GM06990 (cell line): ENCODE data around the gene CAMTA1.
A peak's percentile ranks its signal among the peaks of the same experiment; 100 is the strongest.

Source experiments
- DNase-seq: peaks from one replicate; pipeline ENCODE4 v3.0.0-alpha.2; 2011; ENCODE audit not compliant: insufficient read length; ENCODE audit errors: extremely low read depth
- H3K27me3 ChIP-seq: replicated peaks from 2 replicates; pipeline ENCODE4 v1.6.0; 2011; ENCODE audit warnings: low read length; ENCODE audit not compliant: control insufficient read depth, insufficient read depth
- H3K36me3 ChIP-seq: 2 replicates; pipeline ENCODE4 v1.5.1; 2011; ENCODE audit warnings: low read length; ENCODE audit not compliant: control insufficient read depth, insufficient read depth
- H3K4me3 ChIP-seq: replicated peaks from 2 replicates; pipeline ENCODE4 v1.5.1; 2011; ENCODE audit warnings: low read depth, mild to moderate bottlenecking, control low read depth, low read length
- TF ChIP-seq, protein P1 (sequence below): IDR thresholded peaks from 2 replicates; pipeline ENCODE4 v1.5.1; 2011; ENCODE audit warnings: low read length, control low read depth, mild to moderate bottlenecking, inconsistent platforms; ENCODE audit not compliant: insufficient read depth, poor library complexity, severe bottlenecking

CAMTA1 gene

DNA sequence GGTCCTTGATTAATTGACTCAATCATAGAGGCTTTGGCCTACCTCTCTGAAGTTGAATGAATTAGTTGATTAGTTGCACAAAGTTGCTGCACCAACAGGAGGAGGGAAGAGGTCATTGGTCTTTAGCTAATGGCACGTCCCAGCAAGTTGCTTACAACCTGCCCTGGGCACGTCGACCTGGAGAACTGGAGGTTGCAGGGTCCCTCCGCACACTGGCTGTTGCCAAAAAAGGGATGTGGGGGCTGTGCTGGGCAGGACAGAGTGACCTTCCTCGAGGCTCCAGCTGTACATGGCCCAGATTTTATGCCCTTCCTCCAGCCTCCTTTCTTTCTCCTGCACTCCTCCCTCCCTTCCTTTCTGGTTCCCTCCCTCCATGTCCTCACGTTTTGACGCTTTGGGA is 755.6 kb downstream of the CAMTA1 start:
- H3K4me3 ChIP-seq, result no peak overlapping the region
- TF ChIP-seq, protein P1, sequence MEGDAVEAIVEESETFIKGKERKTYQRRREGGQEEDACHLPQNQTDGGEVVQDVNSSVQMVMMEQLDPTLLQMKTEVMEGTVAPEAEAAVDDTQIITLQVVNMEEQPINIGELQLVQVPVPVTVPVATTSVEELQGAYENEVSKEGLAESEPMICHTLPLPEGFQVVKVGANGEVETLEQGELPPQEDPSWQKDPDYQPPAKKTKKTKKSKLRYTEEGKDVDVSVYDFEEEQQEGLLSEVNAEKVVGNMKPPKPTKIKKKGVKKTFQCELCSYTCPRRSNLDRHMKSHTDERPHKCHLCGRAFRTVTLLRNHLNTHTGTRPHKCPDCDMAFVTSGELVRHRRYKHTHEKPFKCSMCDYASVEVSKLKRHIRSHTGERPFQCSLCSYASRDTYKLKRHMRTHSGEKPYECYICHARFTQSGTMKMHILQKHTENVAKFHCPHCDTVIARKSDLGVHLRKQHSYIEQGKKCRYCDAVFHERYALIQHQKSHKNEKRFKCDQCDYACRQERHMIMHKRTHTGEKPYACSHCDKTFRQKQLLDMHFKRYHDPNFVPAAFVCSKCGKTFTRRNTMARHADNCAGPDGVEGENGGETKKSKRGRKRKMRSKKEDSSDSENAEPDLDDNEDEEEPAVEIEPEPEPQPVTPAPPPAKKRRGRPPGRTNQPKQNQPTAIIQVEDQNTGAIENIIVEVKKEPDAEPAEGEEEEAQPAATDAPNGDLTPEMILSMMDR, result no peak
- H3K36me3 ChIP-seq, result no peaks in the 10 kb centered on the region
- no peaks in the 10 kb centered on the region for H3K27me3 ChIP-seq
- DNase-seq, result no peak

DNA sequence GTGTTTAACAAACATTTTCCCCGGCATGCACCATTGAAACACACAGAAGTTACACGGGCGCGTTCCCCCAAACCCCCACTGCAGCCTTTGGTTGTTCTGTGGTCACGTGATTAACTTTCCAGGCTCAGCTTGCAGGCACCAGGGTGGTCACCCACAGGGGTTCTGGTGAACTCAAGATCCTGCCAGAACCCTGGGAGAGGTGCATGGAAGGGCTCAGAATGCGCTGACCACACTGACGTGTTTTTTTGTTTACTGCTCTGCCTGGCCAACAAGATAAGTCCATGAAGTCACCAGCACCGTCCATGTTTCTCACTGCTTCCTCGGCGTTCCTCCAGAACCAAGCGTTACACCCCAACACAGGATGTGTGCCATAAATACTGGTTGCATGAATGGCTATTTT is 756.4 kb downstream of the CAMTA1 start:
- H3K4me3 ChIP-seq, result no peak overlapping the region
- no peaks in the 10 kb centered on the region for H3K36me3 ChIP-seq
- TF ChIP-seq, protein P1, result no peak
- no peak for DNase-seq
- no peaks in the 10 kb centered on the region for H3K27me3 ChIP-seq

DNA sequence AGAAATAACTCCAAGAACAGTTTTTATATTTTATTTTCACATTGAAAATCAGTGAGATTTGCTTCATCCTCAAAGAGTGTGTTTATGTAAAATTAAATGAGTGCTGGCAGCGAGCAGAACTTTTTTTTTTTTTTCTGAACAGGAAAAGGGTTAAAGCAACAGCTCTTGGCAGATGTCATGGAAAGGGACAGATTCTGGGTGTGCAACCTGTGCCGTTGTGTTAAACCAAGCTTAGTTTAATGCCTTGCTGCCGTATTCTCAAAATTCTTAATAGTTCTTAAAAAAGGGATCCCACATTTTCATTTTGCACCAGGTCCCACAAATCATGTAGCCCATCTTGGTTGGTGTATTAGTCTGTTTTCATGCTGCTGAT is 758.5 kb downstream of the CAMTA1 start:
- DNase-seq, result no peak
- Histone ChIP-seq H3K27me3 (no peaks in the 10 kb centered on the region), H3K4me3 (no peak overlapping the region), H3K36me3 (no peaks in the 10 kb centered on the region)
- TF ChIP-seq, protein P1, result no peak

DNA sequence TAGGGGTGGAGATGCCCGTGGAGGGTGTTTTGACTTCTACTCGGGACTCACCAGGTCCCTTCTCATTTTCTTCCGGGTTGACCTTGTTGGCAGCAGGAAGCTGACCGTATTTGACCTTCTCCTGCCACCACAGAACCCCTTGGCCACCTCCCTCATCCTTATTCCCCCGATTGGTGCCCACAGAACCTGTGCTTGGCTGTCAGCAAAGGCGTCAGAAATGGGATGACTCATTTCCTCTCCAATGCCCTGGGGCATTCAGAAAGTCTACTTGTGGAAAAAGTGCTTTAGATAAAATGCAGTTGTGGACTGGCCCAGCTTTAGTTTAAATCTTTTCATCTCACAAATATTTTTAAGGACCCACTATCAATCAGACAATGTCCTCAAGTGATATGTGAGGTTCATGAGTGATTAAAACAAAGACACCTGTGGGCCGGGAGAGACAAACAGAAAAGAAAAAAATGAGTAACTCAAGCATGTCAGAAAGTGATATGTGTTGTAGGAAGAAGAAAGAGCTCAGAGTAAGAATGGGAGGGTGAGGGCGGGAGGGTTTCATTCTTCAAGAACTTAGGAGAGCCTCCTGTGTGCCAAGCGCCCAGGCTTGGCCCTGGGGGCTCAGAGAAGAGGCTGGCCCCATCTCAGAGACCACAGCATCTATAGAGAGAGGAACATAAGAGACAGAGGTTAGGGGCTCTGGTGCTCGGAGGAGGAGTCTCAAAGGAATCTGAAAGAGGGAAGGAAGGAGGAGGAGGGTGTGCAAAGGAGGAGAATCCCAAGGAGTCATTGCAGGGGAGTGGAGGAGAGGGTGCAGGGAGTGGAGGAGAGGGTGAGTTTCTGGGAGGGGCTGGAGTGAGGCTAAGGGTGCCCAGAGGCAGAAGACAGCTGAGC is 764.3 kb downstream of the CAMTA1 start:
- Histone ChIP-seq H3K4me3 (no peak overlapping the region), H3K36me3 (no peaks in the 10 kb centered on the region), H3K27me3 (no peaks in the 10 kb centered on the region)
- DNase-seq, result peak; percentile 15
- TF ChIP-seq, protein P1, result no peak

DNA sequence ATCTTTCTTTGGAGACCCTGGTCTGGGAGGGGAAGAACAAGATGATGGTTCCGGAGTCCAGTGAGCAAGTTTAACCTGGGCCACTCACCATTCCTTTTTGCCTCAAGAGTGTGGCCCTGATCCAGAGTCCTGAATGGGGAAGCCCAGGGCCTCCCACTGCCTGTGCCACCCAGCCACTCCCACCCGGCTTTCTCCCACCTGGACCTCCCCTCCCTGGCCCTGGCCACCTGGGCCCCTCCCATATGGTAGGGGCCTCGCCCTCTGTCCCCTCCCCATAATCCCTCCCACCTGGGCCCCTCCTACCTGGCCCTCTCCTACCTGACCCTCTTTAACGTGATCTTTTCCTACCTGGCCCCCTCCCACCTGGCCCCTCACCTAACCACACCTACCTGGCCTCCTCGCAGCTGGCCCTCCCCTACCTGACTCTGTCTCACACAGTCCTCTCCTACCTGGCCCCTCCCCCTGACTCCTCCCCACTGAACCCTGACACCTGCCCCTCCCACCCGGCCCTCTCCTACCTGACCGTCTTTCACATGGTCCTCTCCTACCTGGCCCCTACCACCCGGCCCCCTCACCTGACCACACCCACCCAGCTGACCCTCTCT is 765.1 kb downstream of the CAMTA1 start:
- no peaks in the 10 kb centered on the region for H3K36me3 ChIP-seq
- TF ChIP-seq, protein P1, result no peak
- no peak for DNase-seq
- no peaks in the 10 kb centered on the region; the same call in 1 of the 2 replicates for H3K27me3 ChIP-seq
- no peak overlapping the region for H3K4me3 ChIP-seq
